Nephron (organoid): Measurements from ENCODE around the gene P2RX1.

Source experiments
- H3K27ac Mint-ChIP-seq, 3 experiments: 2 replicates each; pipeline ENCODE4 v1.8.0; 2020; ENCODE audit warnings: mixed read lengths in 3 of 3, mild to moderate bottlenecking in 2 of 3, moderate library complexity in 1 of 3
- H3K27me3 Mint-ChIP-seq: 2 replicates; pipeline ENCODE4 v1.8.0; 2021; ENCODE audit warnings: low read depth, mild to moderate bottlenecking, moderate library complexity, mixed read lengths
- H3K36me3 Mint-ChIP-seq: 2 replicates; pipeline ENCODE4 v1.8.0; 2020; ENCODE audit warnings: low read depth, mixed read lengths
- H3K4me1 Mint-ChIP-seq: 2 replicates; pipeline ENCODE4 v1.8.0; 2020; ENCODE audit warnings: mixed read lengths
- H3K4me3 Mint-ChIP-seq, 3 experiments: 2 replicates each; pipeline ENCODE4 v1.8.0; 2020; ENCODE audit warnings: mild to moderate bottlenecking in 3 of 3, mixed read lengths in 3 of 3, moderate library complexity in 2 of 3
- H3K9me3 Mint-ChIP-seq: 2 replicates; pipeline ENCODE4 v1.8.0; 2020; ENCODE audit warnings: mixed read lengths
- CTCF ChIP-seq, 3 experiments: fragments of 200-600 bp; sonication (generic); IDR thresholded peaks; one replicate each; pipeline ENCODE4 v1.5.0; 2021; ENCODE audit warnings: antibody characterized with exemption in 3 of 3; ENCODE audit not compliant: unreplicated experiment in 3 of 3

Gene P2RX1

GRCh38 chr17:3954086-3954485 is 37.8 kb upstream of the P2RX1 start:
- Mint-ChIP-seq H3K9me3 (no peaks in the 10 kb centered on the region), H3K36me3 (no peaks in the 10 kb centered on the region), H3K27me3 (peaks cover 8% of the 10 kb centered on the region), H3K27ac (no peak overlapping the region), H3K4me3 (no peak overlapping the region), H3K4me1 (peaks cover 12% of the 10 kb centered on the region)
- no peak for TF ChIP-seq CTCF (IDR thresholded peaks at IDR 0.05; ENCODE audit: unreplicated experiment in 3 of 3)

GRCh38 chr17:3953542-3953941 is 37.3 kb upstream of the P2RX1 start:
- Mint-ChIP-seq H3K4me3 (no peak overlapping the region), H3K27me3 (peaks cover 8% of the 10 kb centered on the region), H3K36me3 (no peaks in the 10 kb centered on the region), H3K27ac (no peak overlapping the region), H3K4me1 (peaks cover 12% of the 10 kb centered on the region), H3K9me3 (no peaks in the 10 kb centered on the region)
- no peak for TF ChIP-seq CTCF (IDR thresholded peaks at IDR 0.05; ENCODE audit: unreplicated experiment in 3 of 3)

DNA sequence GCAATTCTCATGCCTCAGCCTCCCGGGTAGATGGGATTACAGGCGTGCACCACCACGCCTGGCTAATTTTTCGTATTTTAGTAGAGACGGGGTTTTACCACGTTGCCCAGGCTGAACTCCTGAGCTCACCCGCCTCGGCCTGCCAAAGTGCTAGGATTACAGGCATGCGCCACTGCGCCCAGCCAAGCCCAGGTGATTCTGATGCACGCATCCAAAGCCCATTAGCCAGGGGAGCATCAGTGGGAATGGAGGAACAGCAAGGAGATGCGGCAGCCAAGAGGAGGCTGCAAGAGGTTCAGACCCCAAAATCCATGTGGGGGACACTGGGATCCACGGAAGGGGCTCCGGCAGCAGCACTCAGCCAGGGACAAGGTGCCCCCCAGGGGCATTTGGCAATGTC is 35.9 kb upstream of the P2RX1 start:
- TF ChIP-seq CTCF (IDR thresholded peaks at IDR 0.05; ENCODE audit: unreplicated experiment in 3 of 3): no peak
- Mint-ChIP-seq H3K36me3 (no peaks in the 10 kb centered on the region), H3K4me3 (no peak overlapping the region), H3K27me3 (peaks cover 8% of the 10 kb centered on the region), H3K9me3 (no peaks in the 10 kb centered on the region), H3K4me1 (peaks cover 7% of the 10 kb centered on the region), H3K27ac (no peak overlapping the region)

DNA sequence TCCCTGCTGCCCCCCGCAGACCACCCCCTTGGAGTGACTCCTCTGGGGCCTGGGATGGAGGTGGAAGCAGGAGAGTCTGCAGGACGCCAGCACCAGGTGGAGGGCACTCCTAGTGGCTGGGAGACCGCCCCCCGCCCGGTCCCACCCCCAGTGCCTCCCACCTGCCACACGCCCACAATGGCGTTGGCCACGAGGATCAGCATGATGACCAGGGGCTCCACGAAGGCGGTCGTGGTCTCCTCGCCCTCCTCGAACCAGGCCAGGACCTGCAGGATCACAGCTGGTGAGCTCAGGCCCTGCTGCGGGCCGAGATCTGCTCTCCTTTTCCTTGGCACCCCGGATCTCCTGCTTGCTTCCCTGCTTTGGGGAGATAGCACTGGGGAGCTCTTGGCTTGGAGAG is 35.2 kb upstream of the P2RX1 start:
- no peaks in the 10 kb centered on the region for H3K9me3 Mint-ChIP-seq
- H3K27me3 Mint-ChIP-seq: peaks cover 5% of the 10 kb centered on the region
- TF ChIP-seq CTCF (IDR thresholded peaks at IDR 0.05; ENCODE audit: unreplicated experiment in 3 of 3): no peak
- no peaks in the 10 kb centered on the region for H3K36me3 Mint-ChIP-seq
- H3K27ac Mint-ChIP-seq: no peak overlapping the region
- no peak overlapping the region for H3K4me3 Mint-ChIP-seq
- H3K4me1 Mint-ChIP-seq: no peaks in the 10 kb centered on the region

DNA sequence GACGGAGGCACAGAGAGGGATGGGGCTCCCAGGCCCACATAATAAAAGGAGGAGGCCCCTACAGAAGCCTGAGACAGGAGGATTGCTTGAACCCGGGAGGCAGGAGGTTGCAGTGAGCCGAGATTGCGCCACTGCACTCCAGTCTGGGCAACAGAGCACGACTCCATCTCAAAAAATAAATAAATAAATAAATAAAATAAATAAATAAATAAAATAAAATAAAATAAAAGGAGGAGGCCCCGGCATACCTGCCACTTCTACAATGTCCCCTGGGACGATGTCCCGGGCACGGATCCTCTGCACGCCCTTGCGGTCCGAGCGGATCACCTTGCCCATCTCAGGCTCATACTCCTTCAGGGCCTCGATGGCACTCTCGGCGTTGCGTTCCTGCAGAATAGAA is 34.7 kb upstream of the P2RX1 start:
- H3K27ac Mint-ChIP-seq: no peak overlapping the region
- TF ChIP-seq CTCF (IDR thresholded peaks at IDR 0.05; ENCODE audit: unreplicated experiment in 3 of 3): no peak
- no peak overlapping the region for H3K4me3 Mint-ChIP-seq
- no peaks in the 10 kb centered on the region for H3K9me3 Mint-ChIP-seq
- no peaks in the 10 kb centered on the region for H3K36me3 Mint-ChIP-seq
- H3K27me3 Mint-ChIP-seq: peaks cover 1% of the 10 kb centered on the region
- no peaks in the 10 kb centered on the region for H3K4me1 Mint-ChIP-seq

DNA sequence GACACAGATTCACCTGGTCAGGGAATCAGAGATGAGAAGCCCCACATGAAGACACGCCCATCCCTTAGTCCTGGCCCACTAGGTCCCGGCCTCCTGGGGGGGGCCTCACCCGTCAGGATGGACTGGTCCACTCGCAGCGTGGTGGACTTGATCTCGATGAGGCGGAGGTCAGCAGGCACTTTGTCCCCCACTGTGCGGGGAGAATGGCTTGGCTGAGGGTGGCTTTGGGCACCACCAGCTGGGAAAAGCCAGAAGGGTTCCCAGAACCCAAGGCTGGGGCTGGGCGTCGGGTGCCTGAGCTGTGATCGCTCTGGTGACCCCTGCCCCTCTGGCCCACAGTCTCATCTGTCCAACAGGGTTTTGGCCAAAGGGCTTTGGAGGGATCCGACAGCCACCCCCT is 34.3 kb upstream of the P2RX1 start:
- Mint-ChIP-seq H3K27me3 (no peaks in the 10 kb centered on the region), H3K4me1 (no peaks in the 10 kb centered on the region), H3K36me3 (no peaks in the 10 kb centered on the region), H3K4me3 (no peak overlapping the region), H3K9me3 (no peaks in the 10 kb centered on the region), H3K27ac (no peak overlapping the region)
- TF ChIP-seq CTCF (IDR thresholded peaks at IDR 0.05; ENCODE audit: unreplicated experiment in 3 of 3): no peak
